ENCODE measurements around the gene RSRC1.

- TF ChIP-seq CTCF (conservative IDR thresholded peaks at IDR 0.05) (no peak), EZH2 (IDR thresholded peaks at IDR 0.05; ENCODE audit: low read depth) (no peak)
These were observed 91.1 kb downstream of the RSRC1 start for GRCh38 chr3:158200955-158201354.

Data from PC-9 (cell line).